Tibial artery (tissue), 4 donors: ENCODE data around the gene SEC14L6.
"Not testable (repeated sequence)": the region's sequence is repeated elsewhere in the genome, so short reads cannot be mapped to it uniquely, and the experiment has no call there.

Experiments
- DNase-seq, 2 donors: peaks; one replicate each; pipeline ENCODE4 v3.0.0-alpha.2; 2019
- H3K27ac ChIP-seq, 2 donors: fragments of 200-600 bp; sonication (generic) in 1 of 2; 1 replicate in 1 of 2; 2 replicates in 1 of 2; pipeline ENCODE4 v1.5.1; 2018 to 2019; ENCODE audit warnings: mild to moderate bottlenecking in 1 of 2
- H3K27me3 ChIP-seq, 2 donors: fragments of 200-600 bp; sonication (generic) in 1 of 2; one replicate each; pipeline versions ENCODE4 v1.5.1 to v1.6.0; 2016 to 2019
- H3K36me3 ChIP-seq, 3 donors: fragments of 200-600 bp; sonication (generic) in 2 of 3; one replicate each; pipeline ENCODE4 v1.5.1; 2016 to 2019; ENCODE audit warnings: mild to moderate bottlenecking in 2 of 3
- H3K4me1 ChIP-seq, 4 donors: fragments of 200-600 bp; sonication (generic) in 2 of 4; 1 replicate in 3 of 4; 2 replicates in 1 of 4; pipeline ENCODE4 v1.5.1; 2016 to 2019
- H3K4me3 ChIP-seq, 2 donors: fragments of 200-600 bp; sonication (generic) in 1 of 2; 1 replicate in 1 of 2; 2 replicates in 1 of 2; pipeline ENCODE4 v1.5.1; 2018 to 2019; ENCODE audit warnings: mild to moderate bottlenecking in 2 of 2
- H3K9me3 ChIP-seq, 3 donors: fragments of 200-600 bp; sonication (generic) in 1 of 3; one replicate each; pipeline ENCODE4 v1.5.1; 2016 to 2019
- intact Hi-C: fragments of 100-400 bp; cut with DNase I; formaldehyde crosslinking; loops from one replicate; pipeline ENCODE4 v1.15.0; 2023; ENCODE audit warnings: low total_unique reads
- TF ChIP-seq, protein P1 (sequence below), 2 experiments: fragments of 200-600 bp in 1 of 2; fragments of 450-650 bp in 1 of 2; IDR thresholded peaks; one replicate each; pipeline ENCODE4 v1.5.1; 2017 to 2019; ENCODE audit warnings: antibody characterized with exemption in 2 of 2, mild to moderate bottlenecking in 1 of 2, moderate library complexity in 1 of 2

SEC14L6 gene

GRCh38 chr22:30565341-30565740 is 18.8 kb upstream of the SEC14L6 start:
- H3K27me3 ChIP-seq = no peaks in the 10 kb centered on the region
- DNase-seq = no peak
- H3K27ac ChIP-seq = no peak overlapping the region
- TF ChIP-seq, protein P1, sequence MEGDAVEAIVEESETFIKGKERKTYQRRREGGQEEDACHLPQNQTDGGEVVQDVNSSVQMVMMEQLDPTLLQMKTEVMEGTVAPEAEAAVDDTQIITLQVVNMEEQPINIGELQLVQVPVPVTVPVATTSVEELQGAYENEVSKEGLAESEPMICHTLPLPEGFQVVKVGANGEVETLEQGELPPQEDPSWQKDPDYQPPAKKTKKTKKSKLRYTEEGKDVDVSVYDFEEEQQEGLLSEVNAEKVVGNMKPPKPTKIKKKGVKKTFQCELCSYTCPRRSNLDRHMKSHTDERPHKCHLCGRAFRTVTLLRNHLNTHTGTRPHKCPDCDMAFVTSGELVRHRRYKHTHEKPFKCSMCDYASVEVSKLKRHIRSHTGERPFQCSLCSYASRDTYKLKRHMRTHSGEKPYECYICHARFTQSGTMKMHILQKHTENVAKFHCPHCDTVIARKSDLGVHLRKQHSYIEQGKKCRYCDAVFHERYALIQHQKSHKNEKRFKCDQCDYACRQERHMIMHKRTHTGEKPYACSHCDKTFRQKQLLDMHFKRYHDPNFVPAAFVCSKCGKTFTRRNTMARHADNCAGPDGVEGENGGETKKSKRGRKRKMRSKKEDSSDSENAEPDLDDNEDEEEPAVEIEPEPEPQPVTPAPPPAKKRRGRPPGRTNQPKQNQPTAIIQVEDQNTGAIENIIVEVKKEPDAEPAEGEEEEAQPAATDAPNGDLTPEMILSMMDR (IDR thresholded peaks at IDR 0.05) = no peak
- no peak overlapping the region for H3K4me3 ChIP-seq
- intact Hi-C loops = no loop called here
- H3K4me1 ChIP-seq = no peaks in the 10 kb centered on the region
- no peaks in the 10 kb centered on the region for H3K9me3 ChIP-seq
- H3K36me3 ChIP-seq = no peaks in the 10 kb centered on the region

- DNase-seq = no peak
- intact Hi-C loops = no loop called here
- Histone ChIP-seq H3K36me3 (no peaks in the 10 kb centered on the region), H3K9me3 (no peaks in the 10 kb centered on the region), H3K4me1 (no peaks in the 10 kb centered on the region), H3K27me3 (no peaks in the 10 kb centered on the region), H3K4me3 (no peak overlapping the region), H3K27ac (no peak overlapping the region)
- TF ChIP-seq, protein P1 (IDR thresholded peaks at IDR 0.05) = no peak
Measured at GRCh38 chr22:30564761-30565119, 18.2 kb upstream of the SEC14L6 start.

DNA sequence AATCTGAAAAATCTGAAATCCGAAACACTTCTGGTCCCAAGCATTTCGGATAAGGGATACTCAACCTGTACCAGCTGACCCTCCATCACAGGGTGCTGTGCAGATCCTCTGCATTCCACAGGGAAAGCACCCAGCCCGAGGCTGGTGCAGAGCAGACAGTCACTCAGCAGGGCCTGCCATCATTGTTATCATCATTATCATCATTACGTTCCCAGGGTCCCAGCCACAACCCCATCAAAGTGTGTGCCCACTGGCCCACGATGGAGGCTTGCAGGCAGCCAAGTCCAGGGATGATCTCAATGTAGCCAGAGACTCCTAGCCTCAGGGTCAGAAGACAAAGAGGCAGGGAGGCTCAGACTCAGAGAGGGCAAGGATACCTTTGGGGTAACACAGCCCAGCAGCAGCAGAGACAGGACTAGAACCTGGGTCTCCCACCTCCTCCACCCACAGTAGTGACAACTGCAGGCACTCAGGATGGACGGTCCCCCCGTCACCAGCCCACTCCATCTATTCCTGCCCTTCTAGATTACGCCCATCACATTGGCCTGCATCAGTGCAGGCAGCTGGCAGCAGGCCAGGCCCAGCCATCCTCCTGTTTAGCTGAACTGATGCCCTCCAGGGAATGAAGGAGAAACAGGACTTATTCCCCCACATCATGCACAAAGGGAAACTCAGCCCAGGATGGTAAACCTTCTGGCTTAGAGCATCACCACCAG is 17.7 kb upstream of the SEC14L6 start:
- Histone ChIP-seq H3K4me1 (no peaks in the 10 kb centered on the region), H3K4me3 (no peak overlapping the region), H3K36me3 (no peaks in the 10 kb centered on the region), H3K27ac (no peak overlapping the region), H3K27me3 (no peaks in the 10 kb centered on the region), H3K9me3 (no peaks in the 10 kb centered on the region)
- TF ChIP-seq, protein P1 (IDR thresholded peaks at IDR 0.05) = no peak
- no peak for DNase-seq
- intact Hi-C loops = no loop called here

GRCh38 chr22:30562366-30562765 is 15.8 kb upstream of the SEC14L6 start:
- DNase-seq = no peak
- Histone ChIP-seq H3K27me3 (no peaks in the 10 kb centered on the region), H3K9me3 (no peaks in the 10 kb centered on the region), H3K4me1 (no peaks in the 10 kb centered on the region), H3K4me3 (no peak overlapping the region), H3K36me3 (no peaks in the 10 kb centered on the region), H3K27ac (no peak overlapping the region)
- TF ChIP-seq, protein P1 (IDR thresholded peaks at IDR 0.05) = no peak
- intact Hi-C loops = no loop called here

DNA sequence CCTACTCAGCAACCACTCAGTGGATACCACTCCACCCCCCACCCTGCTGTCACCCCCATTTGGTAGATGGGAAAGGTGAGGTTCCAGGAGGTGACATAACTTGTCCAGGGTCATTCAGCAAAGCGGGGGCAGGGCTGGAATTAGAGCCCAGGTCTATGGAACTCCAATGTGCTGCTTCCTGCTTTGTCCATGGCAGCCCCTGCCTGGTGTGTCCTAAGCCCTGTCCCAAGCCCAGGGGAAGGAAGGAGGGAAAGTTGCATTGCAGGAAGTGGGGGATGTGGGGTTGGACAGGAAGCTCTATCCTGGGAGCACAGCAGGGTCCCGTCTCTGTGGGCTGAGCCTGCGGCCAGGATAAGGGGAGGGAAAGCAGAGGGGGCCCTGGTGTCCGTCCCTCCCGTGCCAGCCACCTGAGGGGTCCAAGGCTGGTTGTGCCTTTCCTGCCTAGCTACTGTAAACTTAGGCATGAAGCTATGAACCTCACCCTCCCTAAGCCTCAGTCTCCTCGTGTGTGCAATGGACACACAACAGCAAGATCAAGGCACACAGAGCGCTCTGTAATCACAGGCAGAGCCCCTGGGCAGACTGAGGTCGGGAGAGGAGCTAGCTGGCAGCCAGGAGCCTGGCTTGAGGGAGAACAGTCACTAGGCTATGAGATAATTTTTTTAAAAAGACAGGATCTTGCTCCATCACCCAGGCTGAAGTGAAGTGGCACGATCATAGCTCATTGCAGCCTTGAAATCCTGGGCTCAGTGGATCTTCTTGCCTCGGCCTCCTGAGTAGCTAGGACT is 15.1 kb upstream of the SEC14L6 start:
- H3K4me3 ChIP-seq = no peak overlapping the region
- H3K9me3 ChIP-seq = no peaks in the 10 kb centered on the region
- TF ChIP-seq, protein P1 (IDR thresholded peaks at IDR 0.05) = no peak
- H3K27ac ChIP-seq = no peak overlapping the region
- intact Hi-C loops = no loop called here
- H3K4me1 ChIP-seq = no peaks in the 10 kb centered on the region
- H3K36me3 ChIP-seq = no peaks in the 10 kb centered on the region
- H3K27me3 ChIP-seq = no peaks in the 10 kb centered on the region
- DNase-seq = no peak

- H3K4me3 ChIP-seq, intact Hi-C loops, H3K4me1 ChIP-seq, DNase-seq, H3K9me3 ChIP-seq, H3K36me3 ChIP-seq, H3K27ac ChIP-seq, H3K27me3 ChIP-seq: not testable (repeated sequence)
Measured at GRCh38 chr22:30560643-30561202, 14.2 kb upstream of the SEC14L6 start.
